Measurements from ENCODE around the gene EXOSC7.

EXOSC7 gene

DNA sequence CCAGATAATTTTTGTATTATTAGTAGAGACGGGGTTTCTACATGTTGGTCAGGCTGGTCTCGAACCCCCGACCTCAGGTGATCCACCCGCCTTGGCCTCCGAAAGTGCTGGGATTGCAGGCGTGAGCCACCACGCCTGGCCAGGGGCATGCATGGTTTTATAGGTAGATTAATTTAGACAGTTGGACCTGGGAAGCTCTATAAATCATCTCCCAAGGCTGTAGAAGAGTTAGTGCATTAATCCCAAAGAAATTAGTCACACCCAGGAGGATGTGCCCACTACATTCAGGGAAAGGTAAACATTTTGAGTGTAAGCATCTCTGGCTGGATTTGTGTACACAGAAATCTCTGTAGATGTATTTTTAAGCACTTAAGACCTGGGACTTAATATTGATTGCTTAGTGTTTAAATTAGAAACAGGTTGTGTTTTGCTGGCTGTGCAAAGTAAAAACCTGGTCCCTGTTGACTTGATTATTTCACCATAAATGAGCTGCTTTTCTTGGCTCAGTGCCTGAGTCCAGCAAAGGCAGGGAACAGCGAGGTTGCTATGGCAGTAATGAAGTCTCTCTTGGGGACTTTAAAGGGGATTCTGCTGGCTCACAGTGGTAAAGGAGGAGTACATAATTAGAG, 19.2 kb downstream of the EXOSC7 start:
- DNase-seq: no peak

GRCh38 chr3:44996556-44996969, 20.5 kb downstream of the EXOSC7 start:
- no peak for DNase-seq

GRCh38 chr3:44999782-45000181, 23.7 kb downstream of the EXOSC7 start:
- DNase-seq: no peak

GRCh38 chr3:45000823-45001222, 24.8 kb downstream of the EXOSC7 start:
- DNase-seq: no peak

DNA sequence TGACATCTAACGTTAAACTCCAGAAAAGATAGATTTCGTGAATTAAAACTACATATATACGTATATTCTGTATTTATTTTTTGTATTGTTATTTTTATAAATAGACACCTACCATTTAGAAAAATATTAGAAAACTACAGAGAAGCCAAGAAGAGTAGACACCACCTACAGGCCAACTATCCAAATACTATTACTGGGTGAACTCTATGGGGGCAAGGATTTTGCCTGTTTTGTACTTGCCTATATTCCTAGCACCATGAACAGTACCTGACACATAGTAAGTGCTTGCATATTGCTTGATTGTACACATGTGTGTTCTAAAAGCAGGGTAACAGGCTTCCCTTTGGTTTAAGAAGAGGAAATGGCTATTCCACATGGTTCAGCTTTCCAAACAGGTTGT, 25.7 kb downstream of the EXOSC7 start:
- DNase-seq: no peak

GRCh38 chr3:45002139-45002660, 26.2 kb downstream of the EXOSC7 start:
- DNase-seq: no peak

- DNase-seq: no peak
These were observed 26.7 kb downstream of the EXOSC7 start for GRCh38 chr3:45002720-45003119.

GRCh38 chr3:45003406-45003805, 27.4 kb downstream of the EXOSC7 start:
- no peak for DNase-seq

- DNase-seq: no peak
These were observed 27.8 kb downstream of the EXOSC7 start for GRCh38 chr3:45003859-45004258.

- no peak for DNase-seq
These were observed 31.0 kb downstream of the EXOSC7 start for GRCh38 chr3:45007091-45007490.

GRCh38 chr3:45008117-45008516, 32.1 kb downstream of the EXOSC7 start:
- DNase-seq: no peak

DNA sequence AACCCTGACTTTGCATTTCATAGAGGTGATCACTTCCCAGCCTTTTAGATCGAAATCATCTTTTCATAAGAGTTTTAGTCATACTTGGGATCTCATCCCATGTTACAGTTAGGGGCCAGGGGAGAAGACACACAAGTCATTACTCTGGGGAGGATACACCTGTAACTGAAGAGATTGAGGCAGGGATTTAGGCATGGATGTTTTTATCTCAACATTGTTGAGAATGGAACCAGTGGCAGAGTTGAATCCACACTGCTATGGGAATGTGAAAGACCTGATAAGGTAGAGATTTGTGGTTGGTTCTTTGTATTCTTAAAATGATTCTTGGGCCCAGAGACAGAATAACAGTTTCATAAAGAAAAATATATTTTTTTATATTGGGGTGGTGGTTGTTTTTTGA, 33.8 kb downstream of the EXOSC7 start:
- no peak for DNase-seq

DNA sequence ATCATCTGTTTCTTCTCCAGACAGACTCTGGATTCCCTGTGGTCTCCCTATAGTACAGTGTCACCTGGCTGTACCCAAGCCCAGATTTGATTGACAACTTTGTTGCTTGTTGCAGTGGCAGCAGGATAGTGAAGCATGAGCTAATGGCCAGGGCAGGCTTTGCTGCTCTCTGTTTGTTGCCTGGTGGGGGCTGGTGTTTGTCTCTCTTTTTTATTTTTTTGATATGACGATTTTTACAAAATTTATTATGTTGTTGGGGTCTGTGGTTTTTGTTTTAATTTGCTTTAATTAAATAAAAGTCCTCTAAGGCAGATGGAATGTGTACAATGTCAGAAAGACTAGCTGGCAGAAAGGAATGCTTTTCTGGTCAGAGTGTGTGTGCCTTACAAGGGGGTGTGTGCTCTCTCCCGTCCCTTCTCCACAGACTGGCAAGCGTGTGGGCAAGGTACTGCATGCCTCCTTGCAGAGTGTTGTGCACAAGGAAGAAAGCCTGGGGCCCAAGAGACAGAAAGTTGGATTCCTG, 34.8 kb downstream of the EXOSC7 start:
- no peak for DNase-seq

DNA sequence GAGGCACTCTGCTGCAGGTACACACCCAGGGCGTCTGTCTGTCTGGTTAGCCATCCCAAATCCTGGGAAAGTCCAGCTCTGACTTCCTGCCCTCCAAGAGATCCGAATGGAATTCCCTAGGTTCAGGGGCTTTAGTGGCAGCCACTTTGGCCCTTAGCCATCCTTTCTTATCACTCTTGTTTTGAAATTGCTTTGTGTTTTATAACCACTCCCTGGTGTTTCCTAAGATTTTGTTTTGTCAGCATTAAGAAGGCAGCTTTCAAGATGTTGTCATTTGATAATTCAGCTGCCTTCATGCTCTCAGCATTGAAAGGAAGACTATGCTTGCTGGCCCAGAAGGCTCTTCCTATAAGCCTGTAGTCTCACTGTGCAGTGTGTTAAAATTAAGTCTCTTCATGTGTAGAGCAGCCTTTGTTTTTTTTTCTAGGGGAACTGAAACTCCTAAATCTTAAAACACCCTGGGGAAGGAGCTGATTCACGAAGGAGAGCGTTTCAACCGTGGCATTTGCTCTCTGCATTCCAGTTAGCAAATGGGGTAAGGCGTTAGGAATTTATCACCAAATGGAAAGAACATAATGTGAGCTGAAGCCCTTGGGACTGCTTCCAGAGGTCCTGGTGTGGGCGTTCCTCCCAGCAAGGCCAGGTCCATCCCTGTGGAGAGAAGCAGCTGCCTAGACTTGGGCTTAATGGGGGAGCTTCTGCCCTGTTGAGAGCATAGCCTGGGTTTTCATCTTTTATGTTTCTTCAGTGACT, 35.9 kb downstream of the EXOSC7 start:
- no peak for DNase-seq

DNA sequence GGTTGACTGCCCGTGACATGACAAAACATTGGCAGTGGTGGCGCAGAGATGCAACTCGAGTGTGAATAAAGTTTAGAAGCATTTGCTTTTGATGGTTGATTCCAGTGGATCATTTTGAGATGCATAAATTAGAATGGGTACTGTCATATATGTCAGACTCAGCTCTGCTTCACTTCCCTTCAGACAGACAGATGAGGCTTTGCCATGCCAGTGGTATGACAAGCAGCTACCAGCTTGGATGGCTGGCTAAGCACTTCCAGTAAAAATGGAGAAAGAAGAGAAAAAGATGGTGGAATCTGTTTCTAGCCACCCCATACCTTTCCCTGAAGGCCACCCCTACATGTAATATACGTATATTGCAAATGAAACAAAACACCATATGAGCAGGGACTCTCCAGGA, 36.5 kb downstream of the EXOSC7 start:
- DNase-seq: no peak

DNA sequence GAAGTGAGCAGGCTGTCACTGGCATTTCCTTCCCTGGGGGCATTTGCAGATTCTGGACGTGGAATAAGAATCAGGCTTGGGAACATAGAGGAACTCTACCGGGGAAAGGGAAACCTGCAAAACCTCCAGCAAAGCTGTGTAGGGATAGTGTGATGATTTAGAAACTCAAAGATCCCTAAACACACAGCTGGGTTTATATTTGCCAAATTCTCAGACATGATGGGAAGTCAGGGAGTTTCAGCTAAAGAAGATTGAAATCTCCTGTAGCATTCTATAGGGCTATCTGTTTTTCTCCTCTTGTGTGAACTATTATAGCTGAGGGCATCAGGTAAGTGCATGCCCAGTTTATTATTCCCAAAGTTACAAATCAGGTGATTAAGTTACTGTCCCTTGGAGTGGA, 40.9 kb downstream of the EXOSC7 start:
- no peak for DNase-seq

DNA sequence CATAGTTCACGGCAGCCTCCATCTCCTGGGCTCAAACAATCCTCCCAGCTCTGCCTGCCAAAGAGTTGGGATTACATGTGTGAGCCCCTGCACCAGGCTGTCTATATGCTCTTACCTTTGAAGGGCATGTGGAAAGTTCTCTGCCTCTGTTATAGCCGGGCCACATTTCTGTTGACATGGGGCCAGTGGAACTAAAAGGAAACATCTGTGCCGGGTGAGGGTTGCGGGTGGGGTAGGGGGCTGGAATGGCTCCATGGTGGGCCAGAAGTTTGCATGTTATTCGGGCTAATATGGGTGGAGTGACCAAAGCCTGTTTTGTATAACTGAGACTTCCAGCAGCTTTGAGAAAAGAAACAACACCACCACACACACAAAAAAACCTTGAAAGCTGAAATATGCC, 41.8 kb downstream of the EXOSC7 start:
- DNase-seq: no peak

DNA sequence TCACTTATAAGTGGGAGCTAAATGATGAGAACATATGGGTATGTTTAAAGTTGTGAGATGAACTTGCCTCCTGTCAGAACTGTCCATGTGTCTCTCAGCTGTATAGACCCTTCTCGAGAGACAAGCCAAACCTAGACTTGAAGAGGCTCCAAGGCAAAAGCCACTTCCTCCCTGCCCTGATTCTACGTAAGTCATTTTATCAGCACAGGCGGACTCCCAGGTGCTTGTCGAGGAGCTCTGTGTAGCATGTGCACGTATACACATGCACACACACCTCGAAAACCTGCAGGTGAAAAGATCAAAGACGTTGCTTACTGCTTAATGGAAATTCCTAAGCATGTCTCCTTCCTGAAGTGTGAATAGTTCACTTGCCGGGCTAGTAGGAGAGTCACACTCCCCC, 44.5 kb downstream of the EXOSC7 start:
- no peak for DNase-seq

- no peak for DNase-seq
These were observed 45.7 kb downstream of the EXOSC7 start for GRCh38 chr3:45021524-45022297.

- DNase-seq: no peak
These were observed 47.6 kb downstream of the EXOSC7 start for GRCh38 chr3:45023675-45024074.

GRCh38 chr3:45024542-45025255, 48.7 kb downstream of the EXOSC7 start:
- DNase-seq: no peak

- DNase-seq: no peak
These were observed 50.0 kb downstream of the EXOSC7 start, which contains the start of gene CLEC3B for GRCh38 chr3:45026038-45026437. Gene CLEC3B (plus strand): TSS chr3:45026303. CDS start chr3:45026363, 60 bp downstream.

DNA sequence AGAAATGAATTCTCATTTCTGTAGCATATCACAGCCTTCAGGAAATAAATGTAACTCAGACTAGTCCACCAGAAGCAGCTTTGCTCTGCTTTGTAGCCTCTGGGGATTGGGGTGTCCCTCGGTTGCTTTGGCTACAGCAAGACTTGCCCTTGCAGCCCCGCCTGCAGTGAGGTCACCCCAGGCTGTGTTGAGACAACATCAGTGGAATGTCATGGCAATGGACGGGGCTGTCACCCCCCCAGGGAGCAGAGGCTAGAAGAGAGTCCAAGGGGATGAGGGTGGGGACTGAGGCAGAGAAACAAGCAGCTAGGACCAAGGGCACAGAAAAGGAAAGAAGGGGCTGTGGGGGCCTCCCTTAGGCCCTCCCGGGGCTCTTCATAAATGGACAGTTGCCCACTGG, 50.9 kb downstream of the EXOSC7 start:
- no peak for DNase-seq

Measured in stimulated activated CD4-positive, alpha-beta T cell treated with anti-CD3 and anti-CD28 coated beads, Interleukin-4, amount 100 ng/mL, for 24 hours (primary cell).